NCI-H82 treated with DMSO at 0.1 percent for 48 hours (cell line): Measurements from ENCODE around the gene SLC27A2.

Experiments used
- DNase-seq: peaks from one replicate; lab custom pipeline; 2025; ENCODE audit not compliant: unreplicated experiment; lab: John Stamatoyannopoulos, UW

The SLC27A2 gene

GRCh38 chr15:50265620-50266019 lies 83.6 kb downstream of the SLC27A2 start, which contains the start of gene HDC:
HDC (minus strand) TSS chr15:50265726; CDS start chr15:50265623, 103 bp downstream.
- no peak for DNase-seq

- DNase-seq = no peak
Measured at GRCh38 chr15:50267577-50267976, 85.6 kb downstream of the SLC27A2 start.

- DNase-seq = no peak
Measured at GRCh38 chr15:50275091-50275490, 93.1 kb downstream of the SLC27A2 start.

- DNase-seq = no peak
Measured at GRCh38 chr15:50275908-50276307, 93.9 kb downstream of the SLC27A2 start.

GRCh38 chr15:50277370-50277769 lies 95.4 kb downstream of the SLC27A2 start:
- DNase-seq = no peak

GRCh38 chr15:50278496-50278895 lies 96.5 kb downstream of the SLC27A2 start:
- no peak for DNase-seq

- DNase-seq = no peak
Measured at GRCh38 chr15:50280271-50280670, 98.3 kb downstream of the SLC27A2 start.

- DNase-seq = no peak
Measured at GRCh38 chr15:50281427-50281826, 99.4 kb downstream of the SLC27A2 start.
